AML-193 (cell line): Measurements from ENCODE around the gene SAMD5.

ENCODE experiments used
- DNase-seq, 2 experiments: peaks; one replicate each; lab custom pipeline; 2025; lab: John Stamatoyannopoulos, UW

The SAMD5 gene

DNA sequence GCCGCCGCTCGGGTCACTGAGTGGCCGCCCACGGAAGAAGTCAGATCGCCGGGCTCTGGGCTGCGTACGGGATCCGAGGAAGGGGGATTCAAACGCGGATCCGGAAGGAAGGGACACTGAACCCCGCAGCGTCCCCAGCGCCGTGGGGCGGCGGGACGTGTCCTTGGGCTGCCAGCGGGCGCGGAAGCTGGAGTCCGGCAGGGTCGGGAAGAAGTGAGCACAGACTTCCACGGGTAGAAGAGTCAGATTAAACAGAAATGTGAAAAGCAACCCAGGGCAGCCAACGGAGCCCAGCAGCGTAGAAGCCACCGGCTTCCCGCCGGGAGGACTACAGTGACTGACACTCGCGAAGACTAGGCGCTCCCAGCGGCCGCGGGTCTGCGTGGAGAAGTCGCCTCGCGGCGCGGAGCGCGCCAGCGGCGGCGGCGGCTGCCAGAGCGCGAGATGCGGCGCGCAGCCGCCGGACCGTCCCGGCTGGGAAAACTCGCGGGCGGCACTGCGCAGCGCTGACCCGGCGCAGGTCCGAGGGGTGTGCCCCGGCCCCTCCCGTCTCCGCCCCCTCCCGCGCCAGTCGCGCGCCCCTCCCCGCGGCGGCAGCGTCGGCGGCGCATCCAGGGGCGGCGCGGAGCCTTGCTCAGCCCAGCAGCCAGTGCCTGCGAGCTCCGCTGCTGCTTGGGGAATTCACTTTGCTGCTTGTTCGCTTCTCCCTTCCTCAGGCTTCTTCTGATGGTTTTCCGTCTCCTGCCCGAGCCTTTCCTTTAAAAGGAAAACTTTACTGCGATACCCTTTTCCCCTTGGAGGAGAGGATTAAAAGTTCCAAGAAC, at the start of gene SAMD5:
TSS of gene SAMD5 (plus strand) at position 649 of the 824 bp plus-strand sequence. CDS start 239 bp downstream, outside the sequence.
- DNase-seq, result no peak

DNA sequence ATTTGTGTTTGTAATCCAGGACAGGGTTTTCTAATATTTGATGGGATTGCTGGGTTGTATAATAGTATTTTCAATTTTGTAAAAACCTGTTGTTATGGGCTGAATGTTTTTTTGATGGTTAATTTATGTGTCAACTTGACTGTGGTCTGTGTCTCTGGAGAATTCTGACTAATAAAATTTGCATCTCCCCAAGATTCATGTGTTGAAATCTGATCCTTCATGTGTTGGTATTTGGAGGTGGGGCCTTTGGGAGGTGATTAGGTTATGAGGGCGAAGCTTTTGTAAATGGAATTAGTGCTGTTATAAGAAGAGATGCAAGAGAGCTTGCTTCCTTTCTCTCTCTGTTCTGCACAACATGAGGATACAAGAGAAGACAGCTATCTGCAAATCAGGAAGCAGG, 48.7 kb upstream of the SAMD5 start:
- DNase-seq, result no peak

DNA sequence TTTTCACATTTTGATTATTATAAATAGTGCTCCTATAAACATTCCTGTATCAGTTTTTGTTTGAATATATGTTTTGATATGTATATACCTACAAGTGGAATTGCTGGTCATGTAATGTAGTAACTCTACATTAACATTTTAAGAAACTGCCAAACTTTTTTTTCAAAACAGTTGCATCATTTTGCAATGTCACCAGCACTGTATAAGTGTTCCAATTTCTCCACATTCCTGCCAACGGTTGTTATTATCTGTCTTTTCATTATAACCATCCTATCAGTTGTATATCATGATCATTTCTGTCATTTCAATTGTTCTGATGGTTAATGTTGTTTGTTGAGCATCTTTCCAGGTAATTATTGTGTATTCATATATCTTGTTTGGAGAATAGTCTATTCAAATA, 44.8 kb upstream of the SAMD5 start:
- no peak for DNase-seq

DNA sequence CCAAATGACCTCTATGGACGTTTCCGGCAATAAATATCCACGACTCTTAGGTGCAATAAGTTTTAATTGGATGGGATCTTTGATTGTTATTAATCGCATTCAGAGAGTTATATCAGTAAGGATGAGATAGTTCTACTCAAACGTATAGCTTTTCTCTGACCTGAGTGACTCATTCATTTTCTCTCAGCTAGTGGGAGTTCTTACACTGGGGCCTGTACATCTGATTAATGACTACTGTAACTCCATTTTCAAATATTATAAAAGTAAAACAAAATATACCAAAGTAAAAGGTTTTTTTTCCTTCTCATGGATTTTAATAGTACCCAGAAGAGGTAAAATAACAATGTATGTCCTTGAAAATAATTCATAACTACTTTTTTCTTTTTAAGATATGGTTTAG, 41.1 kb upstream of the SAMD5 start:
- DNase-seq, result no peak

DNA sequence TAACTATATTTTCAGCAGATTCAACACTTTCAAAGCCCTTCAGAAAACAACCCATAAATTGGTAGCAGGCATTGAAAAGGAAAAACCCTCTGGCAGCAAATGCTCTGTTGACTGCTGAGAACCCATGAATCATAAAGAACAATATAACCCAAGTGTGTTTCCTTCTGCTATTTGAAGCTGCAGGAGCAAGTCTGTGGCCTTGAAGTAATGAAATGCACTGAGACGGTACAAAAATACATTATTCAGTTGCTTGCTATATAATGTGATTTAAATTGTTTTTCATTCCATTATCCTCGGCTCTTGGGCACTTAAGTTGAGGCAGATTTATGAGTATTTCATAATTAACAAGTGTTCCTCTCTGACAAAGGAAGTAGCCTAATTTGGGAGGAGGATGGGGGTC, 40.6 kb upstream of the SAMD5 start:
- DNase-seq, result no peak

DNA sequence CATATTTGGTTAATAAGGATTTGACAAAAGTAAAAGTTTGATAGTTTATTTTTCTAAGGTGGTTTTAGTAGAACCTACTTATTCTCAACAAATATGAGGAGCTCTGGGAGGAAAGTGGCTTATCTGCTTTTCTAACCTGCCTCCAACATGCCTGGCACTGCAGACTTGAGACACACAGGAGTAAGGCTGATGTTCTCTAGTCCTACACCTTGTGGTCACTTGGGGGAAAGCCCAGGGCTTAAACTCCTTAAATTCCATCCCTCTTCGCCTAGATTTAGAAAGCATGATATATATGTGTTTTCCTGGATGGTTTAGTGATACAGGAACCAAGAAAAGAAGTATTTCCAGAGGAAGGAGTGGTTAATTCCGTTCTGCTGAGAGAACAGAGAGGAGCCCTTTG, 39.9 kb upstream of the SAMD5 start:
- no peak for DNase-seq

DNA sequence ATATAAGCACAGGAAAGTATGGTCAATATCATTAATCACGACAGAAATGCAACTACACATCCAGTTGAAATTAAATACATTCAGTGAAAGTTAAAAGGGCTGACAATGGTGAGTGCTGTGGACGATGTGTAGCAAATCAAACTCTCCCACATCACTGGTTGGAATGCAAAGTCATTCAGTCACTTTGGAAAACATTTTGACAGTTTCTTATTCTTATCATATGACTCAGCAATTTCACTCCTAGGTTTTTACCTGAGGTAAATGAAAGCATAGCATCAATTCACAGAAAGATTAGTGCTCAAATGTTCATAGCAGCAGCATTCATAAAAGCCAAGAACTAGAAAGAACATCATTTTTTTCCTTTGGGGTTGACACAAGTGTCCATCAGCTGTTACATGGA, 28.6 kb upstream of the SAMD5 start:
- DNase-seq, result no peak

DNA sequence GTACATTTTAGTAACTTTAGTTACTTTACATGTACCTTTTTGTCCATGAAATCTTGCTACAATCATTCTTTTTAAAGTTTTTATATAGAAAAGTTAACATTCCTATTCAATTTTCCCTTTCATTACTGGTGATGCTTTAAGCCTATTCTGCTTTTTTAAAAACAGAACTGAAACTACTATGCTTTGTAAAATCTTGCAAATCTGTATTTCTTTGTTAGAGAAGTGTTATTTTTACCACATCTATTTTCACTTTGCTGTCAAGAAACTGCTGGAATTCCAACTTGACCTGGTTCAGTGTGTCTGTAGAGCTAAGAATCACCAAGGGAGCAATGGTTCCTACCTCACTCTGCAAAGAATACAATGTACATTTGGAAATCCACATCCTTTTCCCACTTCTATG, 21.8 kb upstream of the SAMD5 start:
- DNase-seq, result no peak

DNA sequence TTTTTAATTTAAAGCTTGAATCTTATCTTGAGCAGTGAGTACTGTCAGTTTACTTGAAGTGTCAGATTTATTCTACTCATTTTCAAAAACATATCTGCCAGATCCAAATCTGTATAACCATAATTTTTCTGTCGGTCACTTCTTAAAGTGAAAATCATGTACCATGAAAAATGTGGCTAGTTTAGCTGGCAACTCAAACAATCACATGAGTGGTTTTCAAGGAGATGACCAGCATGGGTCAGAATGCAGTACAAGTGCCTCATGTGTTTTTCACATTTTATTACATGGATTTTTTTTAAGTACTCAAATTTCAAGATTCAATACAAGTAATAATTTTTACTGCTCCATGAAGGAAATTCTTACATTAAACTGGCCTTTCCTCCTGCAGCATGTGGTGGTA, 11.0 kb upstream of the SAMD5 start:
- no peak for DNase-seq

DNA sequence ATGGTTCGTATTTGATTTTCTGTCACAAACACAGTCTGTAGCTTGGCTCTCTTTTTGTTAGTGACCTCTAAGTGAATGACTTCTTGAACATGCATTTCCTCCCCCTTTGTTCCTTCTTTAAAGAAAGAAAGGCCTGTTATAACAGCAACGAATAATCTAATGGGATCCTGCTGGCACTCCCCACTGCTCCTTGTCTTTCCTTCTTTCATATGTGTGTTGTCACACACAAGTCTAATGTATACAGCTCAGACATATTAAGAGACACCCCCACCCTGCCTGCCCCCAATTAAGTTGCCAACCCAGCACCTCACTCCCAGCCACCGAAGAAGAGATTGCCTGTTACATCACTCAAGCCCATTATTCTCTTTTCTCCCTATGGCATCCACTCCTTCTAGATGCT, 4.9 kb upstream of the SAMD5 start:
- DNase-seq, result no peak

DNA sequence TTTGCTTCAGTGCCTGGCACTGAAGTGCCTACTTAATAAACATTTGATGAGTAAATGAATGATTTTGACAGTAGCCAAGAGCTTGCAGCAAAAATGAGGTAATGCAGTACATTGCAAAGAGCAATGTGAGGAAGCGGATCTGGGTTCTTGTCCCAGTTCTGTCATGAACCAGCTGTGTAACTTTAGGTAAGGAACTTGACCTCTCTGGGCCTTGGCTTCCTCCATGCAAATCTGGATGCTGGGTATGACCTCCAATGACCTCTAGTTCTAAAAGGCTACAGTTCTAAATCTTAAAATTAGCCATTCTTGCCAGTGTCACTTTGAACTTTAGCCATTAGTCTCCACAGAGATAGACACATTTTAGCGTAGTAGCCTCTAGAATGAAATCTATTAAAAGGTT, 3.6 kb upstream of the SAMD5 start:
- no peak for DNase-seq

DNA sequence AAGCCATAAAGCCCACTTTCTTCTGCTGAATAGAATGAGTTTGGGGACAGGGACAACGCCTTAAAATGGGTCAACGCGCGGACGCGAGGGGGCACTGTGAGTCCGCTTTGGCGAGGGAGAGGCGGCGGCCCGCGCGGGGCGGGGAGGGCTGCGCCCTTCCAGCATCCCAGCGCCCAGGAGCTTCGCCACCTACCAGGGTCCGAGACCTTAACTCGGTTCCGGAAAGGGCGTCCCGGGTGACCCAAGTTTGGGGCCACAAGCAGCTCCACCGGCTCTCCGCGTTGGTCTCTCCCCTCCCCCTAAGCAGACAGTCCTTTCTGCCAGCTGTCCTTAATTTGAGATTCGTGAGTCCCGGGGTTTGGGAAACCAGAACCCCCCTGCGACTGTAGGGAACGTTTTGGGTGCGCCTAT, 1.8 kb upstream of the SAMD5 start:
- DNase-seq, result no peak

DNA sequence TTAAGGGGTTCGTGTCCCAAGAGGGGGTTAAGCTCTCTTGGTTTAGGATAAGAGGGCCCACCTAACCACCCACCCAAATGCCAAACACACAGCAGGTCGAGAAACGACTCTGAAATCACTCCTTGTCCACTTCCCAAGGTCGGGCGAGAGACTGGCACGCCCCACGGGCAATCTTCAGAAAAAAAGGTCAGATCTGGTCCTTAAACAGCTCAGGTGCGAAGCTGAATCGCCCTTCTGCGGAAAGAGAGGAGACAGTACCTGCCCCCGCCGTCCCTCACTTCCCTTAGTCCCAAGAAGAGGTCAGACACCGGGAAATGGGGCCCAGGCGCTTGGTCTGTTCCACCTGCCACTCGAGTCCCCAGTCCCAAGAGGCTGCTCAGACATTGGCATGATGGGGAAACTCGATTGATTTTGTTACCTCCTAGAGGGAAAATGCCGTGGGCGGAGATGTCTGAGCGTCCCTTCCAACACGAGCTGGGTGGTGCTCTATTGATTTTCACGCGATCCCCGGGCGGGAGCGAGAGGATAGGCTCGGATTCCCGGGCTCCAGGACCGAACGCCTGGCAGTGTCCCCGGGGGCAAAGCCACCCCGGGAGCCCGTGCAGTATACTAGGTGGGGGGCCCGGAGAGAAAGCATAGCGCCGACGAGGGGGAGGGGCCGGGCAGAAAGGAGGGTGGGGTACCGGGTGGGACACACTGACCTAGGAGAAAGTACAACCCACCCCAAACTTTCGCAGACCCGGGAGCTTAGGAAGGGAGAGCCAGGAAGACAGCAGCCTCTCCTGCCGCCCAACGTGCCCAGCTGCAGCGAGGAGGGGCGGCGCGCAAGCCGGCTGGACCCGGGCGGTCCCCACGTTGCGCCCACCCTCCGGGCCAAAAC, 1.1 kb upstream of the SAMD5 start:
- no peak for DNase-seq

DNA sequence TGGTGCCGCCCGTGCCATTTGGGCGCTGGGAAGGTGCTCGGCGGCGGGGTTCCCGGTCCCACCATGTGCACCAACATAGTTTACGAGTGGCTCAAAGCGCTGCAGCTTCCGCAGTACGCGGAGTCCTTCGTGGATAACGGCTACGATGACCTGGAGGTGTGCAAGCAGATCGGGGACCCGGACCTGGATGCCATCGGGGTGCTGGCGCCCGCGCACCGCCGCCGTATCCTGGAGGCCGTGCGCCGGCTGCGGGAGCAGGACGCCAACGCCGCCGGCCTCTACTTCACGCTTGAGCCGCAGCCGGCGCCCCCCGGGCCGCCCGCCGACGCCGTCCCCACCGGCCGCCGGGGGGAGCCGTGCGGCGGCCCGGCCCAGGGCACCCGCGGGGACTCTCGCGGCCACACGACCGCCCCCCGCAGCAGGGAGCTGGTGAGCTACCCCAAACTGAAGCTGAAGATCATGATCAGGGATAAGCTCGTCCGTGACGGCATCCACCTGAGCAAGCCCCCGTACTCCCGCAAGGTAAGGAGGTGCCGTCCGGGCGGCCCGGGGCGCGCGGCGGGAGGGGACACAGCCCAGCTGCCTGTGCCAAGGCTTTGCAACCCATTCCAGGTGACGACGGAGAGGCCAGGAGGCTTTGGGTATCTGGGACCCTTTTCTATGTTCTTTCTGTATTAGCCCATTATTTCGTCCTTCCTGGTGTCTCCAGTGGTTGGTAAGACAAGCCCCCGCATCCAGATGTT, 547 bp downstream of the SAMD5 start:
- DNase-seq, result no peak

DNA sequence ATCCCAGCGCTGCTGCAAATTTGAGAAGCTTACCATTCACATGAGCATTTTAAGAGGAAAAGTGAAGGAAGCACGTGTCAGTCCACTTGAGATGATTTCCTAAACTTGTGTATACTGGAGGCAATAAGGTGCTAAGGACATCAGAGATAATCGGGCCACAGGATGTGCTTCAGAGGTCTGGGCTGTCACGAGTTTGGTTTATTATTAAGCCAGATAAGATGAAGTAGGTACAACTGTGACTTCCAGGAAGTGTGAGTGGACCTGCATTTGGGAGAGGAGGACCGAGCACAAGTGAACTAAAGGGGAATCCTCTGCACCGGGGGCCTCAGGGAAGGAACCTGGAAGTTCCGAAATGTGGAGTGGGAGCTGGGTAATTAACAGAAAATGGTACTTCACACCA, 1.4 kb downstream of the SAMD5 start:
- no peak for DNase-seq

DNA sequence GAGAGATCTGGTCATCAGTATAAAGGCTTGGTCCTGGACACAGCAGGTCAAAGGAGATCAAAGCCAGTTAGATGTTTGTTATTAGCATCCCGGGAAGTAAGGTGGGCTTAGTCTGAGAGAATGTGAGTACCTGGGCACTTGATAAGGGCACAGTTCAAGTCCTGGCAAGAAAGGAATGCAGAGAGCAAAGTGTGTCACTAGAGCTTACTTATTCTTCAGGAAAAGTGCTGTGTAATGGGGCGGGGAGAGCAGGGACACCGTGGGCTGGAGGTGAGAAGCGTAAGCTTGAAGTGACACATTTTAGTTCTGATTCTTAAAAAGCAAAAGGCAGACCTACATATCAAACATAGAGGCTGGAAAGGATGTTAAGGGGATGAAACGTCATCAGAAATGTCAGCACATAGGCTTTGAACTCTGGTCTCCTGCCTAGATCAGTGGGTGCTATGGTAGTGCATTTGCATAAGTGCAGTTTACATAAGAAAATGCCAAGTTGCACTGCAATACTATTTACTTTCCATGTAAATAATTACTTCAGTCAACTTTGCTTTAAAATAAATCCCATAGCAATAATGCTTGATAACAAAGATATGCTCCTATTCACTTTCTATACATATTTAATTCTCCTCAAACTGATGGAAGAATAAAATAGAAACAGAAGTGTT, 2.6 kb downstream of the SAMD5 start:
- no peak for DNase-seq

DNA sequence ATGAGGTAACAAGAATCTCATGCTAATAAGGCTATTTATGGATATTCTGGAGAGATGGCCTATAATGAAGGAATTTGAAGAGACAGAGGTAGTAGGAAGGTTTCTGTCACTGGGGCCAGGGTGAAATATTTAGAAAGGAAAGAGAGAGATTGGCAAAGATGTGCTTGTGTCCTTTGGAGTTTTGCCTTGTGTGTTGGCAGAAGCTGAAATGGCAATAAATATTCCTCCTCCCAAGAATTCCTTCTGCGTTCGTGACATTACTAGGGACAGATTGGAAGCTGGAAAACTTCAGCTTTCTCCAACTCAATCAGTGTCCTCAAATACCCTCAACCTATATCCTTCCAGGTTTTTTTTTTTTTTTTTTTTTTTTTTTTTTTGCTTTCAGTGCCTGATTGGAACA, 6.3 kb downstream of the SAMD5 start:
- no peak for DNase-seq

DNA sequence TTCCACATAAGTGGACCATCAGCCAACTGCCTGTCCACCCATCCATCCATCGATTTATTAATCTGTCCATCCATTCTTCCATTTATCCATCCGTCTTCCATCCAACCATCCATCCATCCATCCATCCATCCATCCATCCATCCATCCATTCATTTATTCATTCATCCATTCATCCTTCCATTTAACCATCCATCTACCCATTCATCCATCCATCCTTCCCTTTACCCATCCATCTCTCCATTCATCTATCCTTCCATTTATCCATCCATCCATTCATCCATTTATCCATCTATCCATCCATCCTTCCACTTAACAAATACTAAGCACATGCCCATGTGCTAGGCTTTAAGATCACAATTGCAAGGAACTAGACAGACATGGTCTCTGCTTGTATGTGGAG, 6.8 kb downstream of the SAMD5 start:
- no peak for DNase-seq

DNA sequence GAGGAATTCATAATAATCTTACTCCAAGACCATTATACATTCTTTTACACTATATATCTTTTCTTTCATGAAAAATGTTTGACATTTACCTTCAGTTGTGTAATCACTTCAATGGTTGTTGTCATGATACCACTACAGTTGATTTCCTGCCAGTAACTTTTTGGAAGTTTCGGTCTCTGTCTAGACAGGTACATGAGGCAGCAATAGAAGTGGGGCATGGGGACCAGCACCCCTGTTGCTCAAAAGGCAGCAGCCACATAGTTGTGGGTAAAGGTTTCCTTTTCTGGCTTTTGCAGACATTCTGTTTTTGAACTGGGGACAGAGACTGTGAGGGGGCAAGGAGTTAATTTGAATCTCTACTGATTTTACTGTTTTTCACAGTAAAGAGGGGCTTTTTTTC, 14.1 kb downstream of the SAMD5 start:
- no peak for DNase-seq

DNA sequence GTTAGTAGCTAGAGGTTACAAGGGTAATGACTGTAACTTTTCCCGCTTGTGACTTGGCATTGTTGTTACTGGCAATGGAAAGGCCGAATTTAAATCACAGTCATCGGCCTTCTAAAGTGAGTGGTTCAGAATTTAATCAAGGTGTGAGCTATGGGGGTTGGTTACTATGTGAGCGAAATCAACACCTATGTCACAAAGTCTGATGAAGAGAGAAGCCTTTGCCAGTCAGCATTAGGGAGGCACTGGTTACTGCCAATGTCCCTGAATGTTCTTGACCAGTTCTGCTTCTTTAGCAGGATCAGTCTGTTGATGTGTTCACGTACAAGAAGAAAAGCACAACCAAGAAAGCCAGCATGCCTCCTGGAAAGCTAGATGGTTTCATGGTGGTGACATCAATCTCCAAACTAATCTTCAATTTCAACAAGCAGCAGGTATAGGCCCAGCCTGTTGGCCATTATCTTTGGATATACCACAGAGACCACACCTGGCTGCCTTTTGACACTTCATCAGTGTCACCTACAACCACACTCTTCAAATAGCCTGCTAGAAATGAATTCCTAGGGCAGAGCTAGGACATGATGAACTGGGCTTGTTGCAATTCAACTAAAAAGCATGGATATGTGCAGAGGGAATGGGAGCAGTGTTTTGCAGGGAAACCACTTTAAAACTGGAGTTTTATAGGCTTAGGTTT, 17.2 kb downstream of the SAMD5 start:
- no peak for DNase-seq

DNA sequence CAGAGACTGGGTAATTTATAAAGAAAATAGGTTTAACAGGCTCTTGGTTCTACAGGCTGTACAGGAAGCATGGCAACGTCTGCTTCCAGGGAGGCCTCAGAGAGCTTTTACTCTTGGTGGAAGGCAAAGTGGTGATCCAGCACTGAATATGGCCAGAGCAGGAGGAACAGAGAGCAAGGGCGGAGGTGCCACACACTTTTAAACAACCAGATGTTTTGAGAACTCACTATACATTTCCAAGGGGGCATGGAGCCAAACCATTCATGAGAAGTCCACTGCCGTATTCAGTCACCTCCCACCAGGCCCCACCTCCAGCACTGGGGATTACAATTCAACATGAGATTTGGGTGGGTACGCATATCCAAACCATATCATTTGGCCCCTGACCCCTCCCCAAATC, 18.7 kb downstream of the SAMD5 start:
- no peak for DNase-seq
